Stimulated activated CD8-positive, alpha-beta memory T cell treated with anti-CD3 and anti-CD28 coated beads, Interleukin-12 subunit alpha, Interleukin-12 subunit beta, amount 100 ng/mL, for 4 hours (primary cell): ENCODE data around the gene NAV3.
"Not testable (repeated sequence)": the region's sequence is repeated elsewhere in the genome, so short reads cannot be mapped to it uniquely, and the experiment has no call there.

ENCODE experiments used
- DNase-seq: peaks from one replicate; pipeline ENCODE4 v3.0.0-alpha.2; 2020; ENCODE audit warnings: low read depth

Gene NAV3

GRCh38 chr12:78257662-78258061, 427.0 kb downstream of the NAV3 start:
- not testable (repeated sequence) for DNase-seq

GRCh38 chr12:78260976-78261375, 430.3 kb downstream of the NAV3 start:
- no peak for DNase-seq

- no peak for DNase-seq
Measured at GRCh38 chr12:78261901-78262300, 431.2 kb downstream of the NAV3 start.
